HCT116 (cell line): ENCODE results near the gene C10orf105. TPM values are rescaled to one million over a fixed set of nuclear protein-coding genes. Genes with fewer than 3 reads are reported as not detected.
A peak's percentile ranks its signal among the peaks of the same experiment; 100 is the strongest.

Source experiments
- ATAC-seq: fragments of 200-7000 bp; cut with Tn5 transposase; 2 replicates; pipeline ENCODE4 v1.9.1; 2020; ENCODE audit warnings: mild to moderate bottlenecking, moderate library complexity
- BruUV-seq: library from RNA; stranded (reverse); fragments of 400-500 nt; replicated peaks from 2 replicates; lab custom pipeline; 2021; lab: Mats Ljungman, UMichigan
- CTCF ChIA-PET: fragments of 300-600 bp; sonication (Branson Sonifier 250); formaldehyde crosslinking; loops from one replicate; lab custom pipeline; 2021; ENCODE audit warnings: antibody characterized with exemption; lab: Charles Lee
- POLR2A ChIA-PET: fragments of 300-600, 350-600 bp; sonication (Branson Sonifier 250); formaldehyde crosslinking; loops from one replicate; lab custom pipeline; 2021; ENCODE audit warnings: antibody characterized with exemption; lab: Charles Lee
- RAD21 ChIA-PET, 2 experiments: fragments of 300-600 bp; sonication (Branson Sonifier 250); formaldehyde crosslinking; loops; one replicate each; lab custom pipeline; 2023; ENCODE audit warnings: low total read pairs in 2 of 2; ENCODE audit not compliant: uncharacterized antibody in 2 of 2, unreplicated experiment in 2 of 2, low non-redundant PET in 1 of 2; lab: Charles Lee
- DNase-seq: peaks from one replicate; pipeline ENCODE4 v3.0.0-alpha.2; 2010; ENCODE audit warnings: low read depth, low spot score
- H2AFZ ChIP-seq: fragments of 200-600 bp; shearing (Covaris generic), sonication (generic); 2 replicates; pipeline ENCODE4 v1.6.1; 2017; ENCODE audit warnings: low read depth, mixed run types, mixed read lengths, antibody characterized with exemption, low read length; ENCODE audit not compliant: poor library complexity, severe bottlenecking
- H3K27ac ChIP-seq: 2 replicates; pipeline ENCODE4 v1.5.1; 2012; ENCODE audit warnings: low read depth, low read length
- H3K27me3 ChIP-seq: fragments of 200-600 bp; sonication (generic); 2 replicates; pipeline ENCODE4 v1.6.1; 2016; ENCODE audit warnings: mixed run types, low read length, mixed read lengths; ENCODE audit not compliant: insufficient read depth
- H3K36me3 ChIP-seq, 2 experiments: fragments of 200-500 bp in 1 of 2; fragments of 200-600 bp in 1 of 2; sonication (Bioruptor generic) in 1 of 2; sonication (generic) in 1 of 2; 2 replicates each; pipeline versions ENCODE4 v1.5.1 to v1.6.1; 2014 to 2016; ENCODE audit warnings: low read length in 2 of 2, inconsistent platforms in 1 of 2, mixed read lengths in 1 of 2, mixed run types in 1 of 2; ENCODE audit not compliant: insufficient read depth in 2 of 2, control insufficient read depth in 1 of 2
- H3K4me1 ChIP-seq, 2 experiments: fragments of 200-600 bp in 1 of 2; sonication (generic) in 1 of 2; 2 replicates each; pipeline versions ENCODE4 v1.5.1 to v1.6.1; 2012 to 2017; ENCODE audit warnings: low read length in 2 of 2, inconsistent platforms in 1 of 2, mild to moderate bottlenecking in 1 of 2, mixed read lengths in 1 of 2, mixed run types in 1 of 2, moderate library complexity in 1 of 2; ENCODE audit not compliant: insufficient read depth in 2 of 2, control insufficient read depth in 1 of 2
- H3K4me2 ChIP-seq: fragments of 200-600 bp; sonication (generic); 2 replicates; pipeline ENCODE4 v1.6.1; 2017; ENCODE audit warnings: mixed run types, low read length, mixed read lengths
- H3K4me3 ChIP-seq, 2 experiments: fragments of 200-600 bp in 1 of 2; sonication (generic) in 1 of 2; replicated peaks in 1 of 2; 2 replicates each; pipeline ENCODE4 v1.5.1; 2011 to 2016; ENCODE audit warnings: low read length in 2 of 2, control low read depth in 1 of 2, low read depth in 1 of 2, mild to moderate bottlenecking in 1 of 2, mixed read lengths in 1 of 2, mixed run types in 1 of 2
- H3K79me2 ChIP-seq: fragments of 200-600 bp; sonication (generic); 2 replicates; pipeline ENCODE4 v1.6.1; 2017; ENCODE audit warnings: mild to moderate bottlenecking, mixed run types, low read length, moderate library complexity, mixed read lengths; ENCODE audit not compliant: insufficient read depth
- H3K9ac ChIP-seq: fragments of 200-600 bp; sonication (generic); 2 replicates; pipeline ENCODE4 v1.6.1; 2016; ENCODE audit warnings: low read length, mixed read lengths
- H3K9me2 ChIP-seq: fragments of 200-600 bp; sonication (generic), shearing (Covaris generic); 2 replicates; pipeline ENCODE4 v1.6.1; 2017; ENCODE audit warnings: mixed run types, mild to moderate bottlenecking, moderate library complexity; ENCODE audit not compliant: insufficient read depth
- H3K9me3 ChIP-seq, 2 experiments: fragments of 200-500 bp in 1 of 2; fragments of 200-600 bp in 1 of 2; sonication (Bioruptor generic) in 1 of 2; sonication (generic) in 1 of 2; 2 replicates each; pipeline ENCODE4 v1.6.1; 2014 to 2017; ENCODE audit warnings: low read length in 2 of 2, mixed read lengths in 2 of 2, inconsistent platforms in 1 of 2, low read depth in 1 of 2, mild to moderate bottlenecking in 1 of 2, mixed run types in 1 of 2, moderate library complexity in 1 of 2; ENCODE audit not compliant: control insufficient read depth in 1 of 2, insufficient read depth in 1 of 2
- H4K20me1 ChIP-seq: fragments of 200-600 bp; sonication (generic), shearing (Covaris generic); 2 replicates; pipeline ENCODE4 v1.6.1; 2017; ENCODE audit warnings: mixed run types, mild to moderate bottlenecking, moderate library complexity; ENCODE audit not compliant: insufficient read depth
- CBX3 ChIP-seq: IDR thresholded peaks from 2 replicates; pipeline ENCODE4 v1.6.1; 2012; ENCODE audit warnings: low read depth
- EZH2 ChIP-seq: fragments of 200-600 bp; sonication (generic); IDR thresholded peaks from 2 replicates; pipeline ENCODE4 v1.6.1; 2017; ENCODE audit warnings: antibody characterized with exemption, mixed run types
- JUND ChIP-seq: IDR thresholded peaks from 2 replicates; pipeline ENCODE4 v1.6.1; 2012
- POLR2AphosphoS5 ChIP-seq: IDR thresholded peaks from 2 replicates; pipeline ENCODE4 v1.6.1; 2011; ENCODE audit warnings: mild to moderate bottlenecking, low read depth, low read length, moderate library complexity
- SRF ChIP-seq: IDR thresholded peaks from 2 replicates; pipeline ENCODE4 v1.6.1; 2012; ENCODE audit warnings: low read depth
- TCF7L2 ChIP-seq: IDR thresholded peaks from 2 replicates; pipeline ENCODE4 v1.7.0; 2011; ENCODE audit warnings: borderline replicate concordance, inconsistent platforms; ENCODE audit not compliant: insufficient read depth, insufficient read length; ENCODE audit errors: extremely low read depth
- YY1 ChIP-seq: IDR thresholded peaks from 2 replicates; pipeline ENCODE4 v1.6.1; 2011; ENCODE audit warnings: low read length, low read depth, moderate library complexity, mild to moderate bottlenecking; ENCODE audit not compliant: insufficient replicate concordance; ENCODE audit errors: extremely low read depth
- ZFX ChIP-seq: fragments of 450-650 bp; IDR thresholded peaks from 2 replicates; pipeline ENCODE4 v1.6.1; 2017
- intact Hi-C: fragments of 100-400 bp; cut with micrococcal nuclease; formaldehyde crosslinking; loops from 2 replicates; pipeline ENCODE4 v1.10.0; 2022
- total RNA-seq: library from RNA; stranded (reverse); gene quantifications from one replicate; pipeline ENCODE4 v1.2.1, GENCODE V29; 2021; ENCODE audit not compliant: unreplicated experiment
- TF ChIP-seq, protein P1 (sequence below): IDR thresholded peaks from 2 replicates; pipeline ENCODE4 v1.6.1; 2011; ENCODE audit warnings: mild to moderate bottlenecking, low read length, moderate library complexity; ENCODE audit not compliant: insufficient replicate concordance; ENCODE audit errors: extremely low read depth
- TF ChIP-seq, protein P2 (sequence below): IDR thresholded peaks from 2 replicates; pipeline ENCODE4 v1.6.1; 2012; ENCODE audit warnings: low read depth

Gene C10orf105
- total RNA-seq, 1 experiment from 2014 or later, result not detected

DNA sequence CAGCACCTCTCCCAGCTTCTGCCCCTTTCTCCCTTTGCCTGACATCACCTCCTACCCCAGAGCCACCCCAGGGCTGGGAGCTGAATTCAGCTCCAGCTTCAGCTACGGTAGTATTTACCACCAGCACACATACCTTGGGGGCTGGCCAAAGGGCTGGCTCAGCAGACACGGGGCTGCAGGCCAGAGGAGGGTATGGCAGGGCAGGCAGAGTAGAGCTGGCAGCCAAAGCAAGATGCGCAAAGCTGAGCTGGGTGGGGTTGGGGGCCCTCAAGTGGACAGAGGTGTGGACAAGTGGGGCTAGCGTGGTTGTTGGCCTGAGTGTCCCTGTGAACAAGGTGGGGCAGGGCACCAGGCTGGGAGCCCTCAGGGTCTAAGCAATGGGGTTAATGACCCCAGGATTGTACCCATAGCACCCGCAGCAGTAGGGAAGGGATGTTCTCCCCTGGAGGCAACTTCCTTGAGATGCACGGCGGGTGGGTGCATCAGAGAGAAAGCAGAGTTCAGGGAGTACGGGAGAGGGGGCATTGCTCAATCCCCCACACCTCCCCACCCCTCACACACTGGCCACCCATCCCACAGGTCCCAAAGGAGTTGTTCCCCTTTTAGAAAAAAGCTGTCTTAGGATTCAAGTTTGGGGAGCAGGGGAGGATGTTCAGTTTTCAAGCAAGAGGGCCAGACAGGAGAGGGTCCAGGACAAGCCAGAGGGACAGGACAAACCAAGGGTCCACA, 45.8 kb upstream of the C10orf105 start:
- no peak for DNase-seq
- CTCF ChIA-PET, result no interaction called here

More for the DNA sequence above, 45.8 kb upstream of the C10orf105 start:
- H3K79me2 ChIP-seq, result 0 out of 2 replicates have a peak, but pooled peaks cover 3% of the 10 kb centered on the region
- no peak overlapping the region for H3K4me3 ChIP-seq
- H2AFZ ChIP-seq, result no peak overlapping the region
- H3K4me2 ChIP-seq, result peak overlapping the region; percentile 85
- H3K27ac ChIP-seq, result peak overlapping the region; percentile 82
- RAD21 ChIA-PET, result no interaction called here
- H3K9me3 ChIP-seq, result no peaks in the 10 kb centered on the region
- intact Hi-C loops, result no loop called here
- H4K20me1 ChIP-seq, result no peaks in the 10 kb centered on the region
- TF ChIP-seq TCF7L2, result no peak
- no peak for TF ChIP-seq YY1
- no peak for TF ChIP-seq JUND
- TF ChIP-seq EZH2, result no peak
- TF ChIP-seq, protein P1, sequence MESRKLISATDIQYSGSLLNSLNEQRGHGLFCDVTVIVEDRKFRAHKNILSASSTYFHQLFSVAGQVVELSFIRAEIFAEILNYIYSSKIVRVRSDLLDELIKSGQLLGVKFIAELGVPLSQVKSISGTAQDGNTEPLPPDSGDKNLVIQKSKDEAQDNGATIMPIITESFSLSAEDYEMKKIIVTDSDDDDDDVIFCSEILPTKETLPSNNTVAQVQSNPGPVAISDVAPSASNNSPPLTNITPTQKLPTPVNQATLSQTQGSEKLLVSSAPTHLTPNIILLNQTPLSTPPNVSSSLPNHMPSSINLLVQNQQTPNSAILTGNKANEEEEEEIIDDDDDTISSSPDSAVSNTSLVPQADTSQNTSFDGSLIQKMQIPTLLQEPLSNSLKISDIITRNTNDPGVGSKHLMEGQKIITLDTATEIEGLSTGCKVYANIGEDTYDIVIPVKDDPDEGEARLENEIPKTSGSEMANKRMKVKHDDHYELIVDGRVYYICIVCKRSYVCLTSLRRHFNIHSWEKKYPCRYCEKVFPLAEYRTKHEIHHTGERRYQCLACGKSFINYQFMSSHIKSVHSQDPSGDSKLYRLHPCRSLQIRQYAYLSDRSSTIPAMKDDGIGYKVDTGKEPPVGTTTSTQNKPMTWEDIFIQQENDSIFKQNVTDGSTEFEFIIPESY, result no peak
- no peak for TF ChIP-seq SRF
- no peak for TF ChIP-seq ZFX
- TF ChIP-seq, protein P2, sequence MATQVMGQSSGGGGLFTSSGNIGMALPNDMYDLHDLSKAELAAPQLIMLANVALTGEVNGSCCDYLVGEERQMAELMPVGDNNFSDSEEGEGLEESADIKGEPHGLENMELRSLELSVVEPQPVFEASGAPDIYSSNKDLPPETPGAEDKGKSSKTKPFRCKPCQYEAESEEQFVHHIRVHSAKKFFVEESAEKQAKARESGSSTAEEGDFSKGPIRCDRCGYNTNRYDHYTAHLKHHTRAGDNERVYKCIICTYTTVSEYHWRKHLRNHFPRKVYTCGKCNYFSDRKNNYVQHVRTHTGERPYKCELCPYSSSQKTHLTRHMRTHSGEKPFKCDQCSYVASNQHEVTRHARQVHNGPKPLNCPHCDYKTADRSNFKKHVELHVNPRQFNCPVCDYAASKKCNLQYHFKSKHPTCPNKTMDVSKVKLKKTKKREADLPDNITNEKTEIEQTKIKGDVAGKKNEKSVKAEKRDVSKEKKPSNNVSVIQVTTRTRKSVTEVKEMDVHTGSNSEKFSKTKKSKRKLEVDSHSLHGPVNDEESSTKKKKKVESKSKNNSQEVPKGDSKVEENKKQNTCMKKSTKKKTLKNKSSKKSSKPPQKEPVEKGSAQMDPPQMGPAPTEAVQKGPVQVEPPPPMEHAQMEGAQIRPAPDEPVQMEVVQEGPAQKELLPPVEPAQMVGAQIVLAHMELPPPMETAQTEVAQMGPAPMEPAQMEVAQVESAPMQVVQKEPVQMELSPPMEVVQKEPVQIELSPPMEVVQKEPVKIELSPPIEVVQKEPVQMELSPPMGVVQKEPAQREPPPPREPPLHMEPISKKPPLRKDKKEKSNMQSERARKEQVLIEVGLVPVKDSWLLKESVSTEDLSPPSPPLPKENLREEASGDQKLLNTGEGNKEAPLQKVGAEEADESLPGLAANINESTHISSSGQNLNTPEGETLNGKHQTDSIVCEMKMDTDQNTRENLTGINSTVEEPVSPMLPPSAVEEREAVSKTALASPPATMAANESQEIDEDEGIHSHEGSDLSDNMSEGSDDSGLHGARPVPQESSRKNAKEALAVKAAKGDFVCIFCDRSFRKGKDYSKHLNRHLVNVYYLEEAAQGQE, result no peak
- TF ChIP-seq CBX3, result no peak
- no peak for TF ChIP-seq POLR2AphosphoS5
- no peaks in the 10 kb centered on the region for H3K27me3 ChIP-seq
- peaks cover 62 to 98% of the 10 kb centered on the region in 2 experiments for H3K4me1 ChIP-seq
- BruUV-seq, result no TSS peak
- ATAC-seq, result no peak
- H3K9ac ChIP-seq, result peak overlapping the region; percentile 64
- POLR2A ChIA-PET, result interaction anchor here (1.0 kb wide), 1 partner anchor 8 kb away, joined by 3 read pairs; the partner anchor contains the start of gene VSIR
- no peaks in the 10 kb centered on the region for H3K9me2 ChIP-seq
- no peaks in the 10 kb centered on the region for H3K36me3 ChIP-seq
